ENCODE measurements around the gene KBTBD4. TPM values are rescaled to one million over a fixed set of nuclear protein-coding genes. Genes with fewer than 3 reads are reported as not detected.
"Not testable (repeated sequence)": the region's sequence is repeated elsewhere in the genome, so short reads cannot be mapped to it uniquely, and the experiment has no call there.

Gene KBTBD4
- total and polyA plus RNA-seq, 2 of the 8 experiments (the other 6 are each of a cell fraction or from before 2014, with no cell fraction given), result 12.0 to 19.5 TPM

GRCh38 chr11:47550288-47551047, 28.3 kb downstream of the KBTBD4 start (continued):
- TF ChIP-seq NRF1 (IDR thresholded peaks at IDR 0.05; ENCODE audit: low read depth, low read length) (no peak), JUN (IDR thresholded peaks at IDR 0.05; ENCODE audit: low read depth, low read length) (no peak)

- not testable (repeated sequence) for H4K91ac ChIP-seq (replicated peaks; ENCODE audit: insufficient read length, low read length); H3K18ac ChIP-seq (ENCODE audit: extremely low read depth, low read length); H3K79me1 ChIP-seq (ENCODE audit: low read depth, low read length); H2AFZ ChIP-seq (ENCODE audit: low read length); DNase-seq (ENCODE audit: low read depth in 1 of 2, low spot score in 2 of 2); H3K4me1 ChIP-seq (replicated peaks in 1 of 4; ENCODE audit: control insufficient read depth in 3 of 4, insufficient read depth in 4 of 4, low read length in 3 of 4); H3K27me3 ChIP-seq (replicated peaks in 1 of 4; ENCODE audit: control insufficient read depth in 3 of 4, extremely low read depth in 1 of 4, insufficient read depth in 3 of 4, low read length in 3 of 4); H3K9me3 ChIP-seq (ENCODE audit: insufficient read depth in 2 of 2, low read depth in 1 of 2, low read length in 1 of 2); H4K5ac ChIP-seq (ENCODE audit: insufficient read length, low read depth, low read length); H2BK12ac ChIP-seq (ENCODE audit: low read depth, low read length); H3K14ac ChIP-seq (ENCODE audit: insufficient read length); FAIRE-seq; H3K23ac ChIP-seq (ENCODE audit: insufficient read length); H3K56ac ChIP-seq (replicated peaks; ENCODE audit: insufficient read length, low read depth, low read length); H3K9ac ChIP-seq (replicated peaks in 1 of 4; ENCODE audit: extremely low read depth in 1 of 4, low read depth in 3 of 4, low read length in 3 of 4); H2BK5ac ChIP-seq (ENCODE audit: low read depth, low read length); H3K4me3 ChIP-seq (ENCODE audit: extremely low read depth in 1 of 4, insufficient read depth in 2 of 4, low read depth in 3 of 4, low read length in 4 of 4); H4K8ac ChIP-seq (ENCODE audit: extremely low read depth, insufficient read depth, low read length); H3K23me2 ChIP-seq (ENCODE audit: low read depth, low read length); H2BK20ac ChIP-seq (ENCODE audit: low read length); H3K36me3 ChIP-seq (ENCODE audit: control insufficient read depth in 2 of 4, insufficient read depth in 4 of 4, low read length in 3 of 4); H2BK15ac ChIP-seq (ENCODE audit: low read length); H3K4me2 ChIP-seq (ENCODE audit: insufficient read depth in 1 of 2, low read depth in 2 of 2, low read length in 2 of 2); H3K4ac ChIP-seq (replicated peaks; ENCODE audit: insufficient read length, low read depth, low read length); H3K27ac ChIP-seq (ENCODE audit: low read depth, low read length); H2BK120ac ChIP-seq (replicated peaks; ENCODE audit: low read depth, low read length); H2AK5ac ChIP-seq (ENCODE audit: low read depth, low read length)
- whole genome bisulfite sequencing, 2 experiments (ENCODE audit: extremely low coverage in 1 of 2, insufficient coverage in 1 of 2, insufficient read length in 1 of 2, insufficient replicate concordance in 2 of 2, low coverage in 1 of 2, low lambda C conversion rate in 2 of 2, missing lambda C conversion rate in 1 of 2), result 92% methylated on average over 6 of the region's 7 CpGs; no CpG with 5 or more reads in 1 of the 2 experiments
- ChIA-PET CTCF (ENCODE audit: partially characterized antibody) (interaction anchor here (0.6 kb wide), 1 partner anchor 41 kb away, joined by 4 read pairs; no protein-coding TSS in a partner anchor), POLR2A (ENCODE audit: partially characterized antibody) (interaction anchor here (1.4 kb wide), 1 partner anchor 30 kb away, joined by 5 read pairs; no protein-coding TSS in a partner anchor)
- H3K79me2 ChIP-seq (ENCODE audit: control insufficient read depth in 1 of 2, insufficient read depth in 2 of 2, low read length in 2 of 2), result peaks cover 63 to 99% of the 10 kb centered on the region in 2 experiments
- peaks cover 28 to 30% of the 10 kb centered on the region in 2 experiments for H4K20me1 ChIP-seq (replicated peaks in 1 of 2; ENCODE audit: control insufficient read depth in 1 of 2, insufficient read depth in 2 of 2, low read length in 2 of 2)
Observed at GRCh38 chr11:47546274-47546673, 32.5 kb downstream of the KBTBD4 start.
